ENCODE results near the gene TSPAN14.
A peak's percentile ranks its signal among the peaks of the same experiment; 100 is the strongest.

GRCh38 chr10:80459047-80459865 lies 5.1 kb downstream of the TSPAN14 start:
- TF ChIP-seq CTCF (IDR thresholded peaks at IDR 0.05), result no peak
- peak in 1 of 2 donors; percentile 40 for TF ChIP-seq POLR2A (IDR thresholded peaks at IDR 0.05)
